Fibroblast of peridontal ligament (primary cell): ENCODE data around the gene KIAA1755.

Experiments
- DNase-seq: peaks from one replicate; pipeline ENCODE4 v3.0.0-alpha.2; 2010; ENCODE audit errors: extremely low read depth

Gene KIAA1755

DNA sequence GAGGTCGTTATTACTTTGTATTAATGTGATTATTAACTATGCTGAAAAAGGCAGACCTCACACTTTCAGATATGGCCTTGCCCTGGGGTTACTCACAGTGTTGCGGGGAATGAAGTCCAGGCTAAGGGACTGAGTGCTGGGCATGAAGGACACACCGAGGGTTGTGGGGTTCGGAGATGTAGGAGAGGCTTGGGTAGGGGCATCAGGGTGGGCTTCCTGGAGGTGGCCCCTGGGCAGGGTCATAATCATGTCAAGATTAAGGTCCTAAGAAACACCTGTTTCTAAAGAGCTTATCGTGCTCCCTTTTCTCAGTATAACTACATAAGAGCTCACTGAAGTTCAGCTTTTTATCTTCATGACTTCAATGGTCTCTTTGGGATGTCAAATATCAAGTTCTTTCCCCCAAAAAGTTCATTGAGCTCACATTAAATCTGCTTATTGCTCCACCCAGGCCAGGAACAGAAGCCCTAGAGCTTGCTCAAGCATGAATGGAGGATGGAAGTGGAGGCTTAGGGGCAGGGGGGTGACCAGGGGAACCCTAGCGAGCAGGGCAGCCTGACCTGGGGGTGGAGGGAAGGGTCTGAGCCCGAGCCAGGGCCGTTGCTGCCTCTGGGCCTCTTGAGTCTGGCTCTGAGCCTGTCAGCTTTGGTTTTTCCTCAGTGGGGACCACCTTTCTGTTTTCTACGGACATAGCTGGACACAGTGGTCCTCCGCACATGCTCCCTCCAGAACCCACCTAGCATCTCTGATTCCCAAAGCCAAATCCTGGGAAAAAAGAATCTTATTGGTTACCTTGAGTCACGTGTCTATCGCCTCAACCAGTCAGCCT is 58.2 kb downstream of the KIAA1755 start:
- no peak for DNase-seq

DNA sequence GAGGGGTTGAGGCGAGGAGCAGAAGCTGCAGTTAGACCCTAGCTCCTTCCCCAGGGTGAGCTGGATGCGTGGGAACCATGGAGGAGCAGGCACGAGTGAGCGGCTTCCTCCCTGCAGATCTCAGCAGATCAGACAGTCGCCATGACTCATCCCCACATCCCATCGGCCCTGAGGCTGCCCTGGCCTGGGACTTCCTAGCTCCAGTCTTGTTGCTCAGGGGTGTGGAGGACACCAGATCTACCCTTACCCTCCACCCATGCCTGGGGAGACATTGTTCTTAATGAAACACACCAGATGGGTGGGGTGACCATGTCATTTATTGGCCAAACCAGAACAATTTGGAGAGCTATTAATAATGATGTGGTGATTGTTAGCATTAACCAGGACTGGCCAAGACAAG is 59.2 kb downstream of the KIAA1755 start:
- peak; percentile 65 for DNase-seq

DNA sequence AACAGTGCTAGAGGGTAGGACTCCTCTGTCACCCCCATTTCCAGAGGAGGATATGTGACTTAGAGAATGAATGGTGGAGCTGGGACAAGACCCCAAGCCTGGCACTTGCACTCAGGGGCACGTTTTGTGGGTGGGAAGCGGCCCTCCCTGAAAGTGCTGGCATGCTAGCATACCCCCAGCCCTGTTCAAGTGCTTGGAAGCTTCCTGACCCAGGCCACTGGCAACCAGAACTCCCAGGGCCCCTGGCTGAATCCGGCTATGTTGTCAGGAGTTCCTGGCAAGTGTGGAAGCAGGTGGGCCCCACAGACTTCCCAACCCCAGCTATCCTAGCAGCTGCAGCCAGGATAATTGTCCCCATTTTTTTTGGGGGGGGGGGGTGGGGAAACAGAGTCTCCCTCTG is 59.9 kb downstream of the KIAA1755 start:
- no peak for DNase-seq

DNA sequence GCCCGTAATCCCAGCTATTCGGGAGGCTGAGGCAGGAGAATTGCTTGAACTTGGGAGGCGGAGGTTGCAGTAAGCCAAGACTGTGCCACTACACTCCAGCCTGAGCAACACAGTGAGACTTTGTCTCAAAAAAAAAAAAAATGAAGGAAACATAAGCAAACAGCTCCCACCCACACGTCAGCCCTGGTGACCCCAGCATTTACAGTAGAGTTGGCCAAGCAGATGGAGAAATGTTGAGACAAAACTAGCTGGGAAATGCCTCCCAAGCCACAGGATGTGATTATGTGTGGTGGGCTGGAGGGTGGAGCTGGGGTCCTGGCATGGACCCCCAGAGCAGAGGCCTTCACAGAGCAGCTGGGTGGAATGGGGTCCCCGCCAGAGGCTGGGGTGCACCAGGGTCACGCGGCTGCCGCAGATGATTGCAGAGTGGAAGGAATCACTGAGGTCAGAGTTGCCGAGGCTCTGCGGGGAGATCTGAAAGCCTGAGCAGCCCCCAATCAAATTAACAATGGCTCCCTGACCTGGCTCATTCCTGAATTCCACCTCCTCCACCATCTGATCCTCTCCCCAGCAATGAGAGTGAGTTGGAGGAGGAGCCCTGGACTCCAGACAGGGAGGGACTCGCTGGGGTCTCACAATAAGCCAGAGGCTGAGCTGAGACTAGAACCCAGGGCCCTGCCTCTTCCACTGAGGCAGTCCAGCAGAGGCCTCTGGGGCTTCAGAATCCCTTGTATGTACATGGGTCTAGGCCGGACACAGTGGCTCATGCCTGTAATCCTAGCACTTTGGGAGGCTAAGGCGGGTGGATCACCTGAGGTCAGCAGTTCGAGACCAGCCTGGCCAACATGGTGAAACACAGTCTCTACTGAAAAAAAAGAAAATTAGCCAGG is 60.8 kb downstream of the KIAA1755 start:
- peak; percentile 80 for DNase-seq

DNA sequence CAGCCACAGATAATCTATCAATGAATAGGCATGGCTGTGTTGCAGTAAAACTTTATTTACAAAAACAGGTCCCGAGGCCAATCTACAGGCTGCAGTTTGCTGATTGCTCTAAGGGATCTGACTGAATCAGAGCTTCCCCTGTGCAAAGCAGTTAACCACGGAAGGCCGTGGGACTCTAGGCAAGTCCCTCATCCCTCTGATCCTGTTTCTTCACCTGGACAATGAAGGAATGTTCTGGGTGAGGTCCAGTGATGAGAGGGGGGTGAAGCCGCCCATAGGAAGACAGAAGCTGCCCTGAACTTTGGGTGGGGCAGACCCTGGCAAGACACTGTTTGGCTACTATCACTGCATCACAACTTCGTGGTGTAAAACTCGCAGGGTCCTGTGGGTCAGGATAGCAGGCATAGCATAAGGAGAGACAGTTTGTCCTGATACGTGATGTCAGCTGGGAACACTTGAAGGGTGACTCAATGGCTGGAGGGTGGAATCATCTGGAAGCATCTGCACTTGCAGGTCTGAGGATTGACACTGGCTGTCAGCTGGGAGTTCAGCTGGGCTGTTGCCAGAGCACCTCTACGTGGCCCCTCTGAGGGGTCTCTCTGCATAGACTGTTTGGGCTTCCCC is 62.2 kb downstream of the KIAA1755 start:
- peak; percentile 53 for DNase-seq

DNA sequence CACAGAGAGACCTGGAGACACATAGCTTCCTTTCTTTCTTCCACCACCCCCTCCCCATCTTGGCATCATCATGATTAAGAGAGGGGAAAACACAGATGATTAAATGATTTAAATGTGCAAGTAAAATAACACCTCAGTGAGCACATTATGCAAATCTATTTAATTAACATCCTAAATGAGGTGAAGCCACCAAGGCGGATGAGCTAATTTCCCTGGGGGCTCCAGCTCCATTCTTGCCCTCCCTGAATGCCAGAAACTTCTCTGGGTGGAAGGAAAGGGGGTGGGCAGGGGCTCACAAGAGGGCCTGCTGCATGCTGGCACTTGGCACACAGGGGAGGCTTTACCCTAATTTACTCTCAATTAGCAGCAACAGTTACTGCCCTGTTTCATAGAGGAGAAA is 62.9 kb downstream of the KIAA1755 start:
- DNase-seq, result no peak

DNA sequence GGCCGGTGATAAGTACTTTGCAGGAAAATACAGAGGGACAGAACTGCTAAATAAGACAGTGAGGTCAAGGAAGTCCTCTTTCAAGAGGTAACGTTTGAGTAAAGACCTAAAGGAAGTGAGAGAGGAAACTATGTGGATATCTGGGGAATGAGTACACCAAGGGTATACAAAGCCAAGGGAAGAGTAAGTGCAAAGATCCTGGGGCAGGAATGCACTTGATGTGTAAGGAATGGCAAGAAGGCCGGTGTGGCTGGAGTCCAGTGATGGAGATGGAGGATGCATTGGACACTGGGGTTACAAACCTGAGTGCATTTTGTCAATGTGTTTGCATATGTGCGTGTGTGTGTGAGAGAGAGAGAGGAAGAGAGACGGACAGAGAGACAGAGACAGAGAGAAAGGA is 63.3 kb downstream of the KIAA1755 start:
- DNase-seq, result no peak

DNA sequence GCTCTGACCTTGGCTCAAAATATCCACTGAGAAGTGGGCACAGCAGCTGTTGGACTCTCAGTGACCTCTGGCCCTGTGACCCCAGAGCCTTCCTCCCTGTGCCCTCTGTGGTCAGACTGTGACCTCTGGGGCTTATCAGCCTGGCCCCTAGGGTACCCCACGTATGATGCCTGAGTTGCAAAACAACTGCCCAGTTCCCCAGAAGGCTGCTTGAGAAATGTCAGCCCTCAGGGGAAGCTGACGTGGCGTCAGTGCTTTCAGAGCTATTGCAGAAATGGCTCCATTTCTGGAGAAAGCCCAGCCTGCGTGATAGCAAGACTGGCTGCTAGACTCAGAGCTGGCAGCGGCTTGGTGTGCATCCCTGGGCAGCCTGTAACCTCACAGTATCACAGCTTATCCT is 63.9 kb downstream of the KIAA1755 start:
- peak; percentile 99 for DNase-seq

DNA sequence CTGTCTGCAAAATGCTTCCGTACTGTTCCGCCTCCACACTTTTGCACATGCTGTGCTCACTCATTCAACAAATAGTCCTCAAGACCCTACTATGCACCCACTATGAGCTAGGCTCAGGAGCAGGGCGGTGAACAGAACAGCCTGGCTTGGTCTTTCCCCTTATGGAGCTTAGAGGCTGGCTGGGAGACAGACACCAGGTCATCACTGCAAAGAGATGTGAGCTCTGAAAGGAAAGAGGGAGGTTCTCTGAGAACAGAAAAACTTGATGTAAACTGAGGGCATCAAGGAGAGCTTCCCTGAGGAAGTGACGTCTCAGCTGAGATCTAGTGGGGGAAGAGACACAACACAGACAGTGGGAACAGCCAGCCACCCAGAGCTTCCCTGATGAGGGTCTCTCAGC is 64.5 kb downstream of the KIAA1755 start:
- no peak for DNase-seq

DNA sequence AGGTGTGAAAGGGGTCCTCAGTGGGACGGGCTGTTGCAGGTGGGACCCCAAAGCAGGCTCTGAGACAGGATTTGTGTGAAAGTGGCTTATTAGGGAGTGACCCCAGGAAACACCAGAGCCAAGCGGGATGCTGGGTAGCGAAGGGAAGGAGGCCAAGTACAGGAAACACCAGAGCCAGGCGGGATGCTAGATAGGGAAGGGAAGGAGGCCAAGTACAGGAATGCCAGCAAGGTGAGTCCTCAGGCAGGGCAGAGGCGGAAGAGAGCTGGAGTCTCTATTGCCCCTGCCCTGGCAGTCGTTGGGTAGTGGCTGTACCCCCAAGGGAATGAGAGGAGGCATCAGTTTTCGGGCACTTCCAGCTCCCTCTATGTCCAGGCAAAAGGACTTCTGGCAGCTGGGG is 65.0 kb downstream of the KIAA1755 start:
- no peak for DNase-seq

DNA sequence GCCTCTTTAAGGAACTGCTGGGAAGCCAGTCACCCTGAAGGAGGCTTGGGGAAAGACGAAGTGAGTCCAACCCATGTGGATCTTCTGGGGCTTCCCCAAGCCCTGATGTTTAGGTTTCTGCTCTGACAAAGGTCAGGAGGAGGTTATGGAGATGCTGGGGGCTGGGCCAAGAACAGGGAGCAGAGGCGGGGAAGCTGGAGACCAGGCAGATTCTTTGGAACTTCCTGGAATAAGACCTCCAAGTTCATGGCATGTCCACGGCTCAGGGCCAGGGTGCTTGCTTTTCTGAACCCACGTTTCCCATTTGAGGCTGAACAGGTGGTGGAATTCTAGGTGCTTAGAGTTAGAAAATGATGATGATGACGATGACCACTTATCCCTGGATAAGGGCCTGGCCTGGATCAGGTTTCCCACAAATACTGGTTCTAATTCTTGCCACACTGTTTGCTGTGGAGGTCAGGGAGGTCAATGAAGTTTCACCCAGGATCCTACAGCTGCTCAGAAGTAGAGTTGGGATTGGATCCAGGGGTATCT is 65.5 kb downstream of the KIAA1755 start:
- no peak for DNase-seq

DNA sequence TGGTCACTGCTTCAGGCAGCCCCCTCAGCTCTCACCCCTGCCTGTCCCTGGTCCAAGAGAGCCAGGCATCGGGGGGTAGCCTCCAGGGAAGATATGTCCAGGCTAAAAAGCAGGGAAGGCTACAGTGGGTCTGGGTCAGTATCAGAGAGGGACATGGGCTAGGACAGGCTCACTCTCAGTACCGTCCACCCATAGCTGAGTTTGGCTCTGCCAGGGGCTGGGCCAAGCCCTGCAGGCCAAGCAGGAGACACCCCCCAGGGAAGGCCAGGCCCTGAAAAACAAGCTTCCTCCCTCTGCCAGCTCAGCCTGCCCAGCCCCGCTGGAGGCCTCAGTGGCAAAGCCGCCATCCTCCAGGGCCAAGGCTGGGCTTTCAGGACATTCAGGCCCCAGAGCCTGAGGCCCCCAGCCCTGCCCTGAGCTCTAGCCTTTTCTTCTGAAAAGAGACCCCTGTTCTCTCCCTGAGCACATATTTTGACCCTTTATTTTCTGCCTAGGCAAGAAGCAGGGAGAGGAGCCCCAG is 66.9 kb downstream of the KIAA1755 start:
- no peak for DNase-seq

DNA sequence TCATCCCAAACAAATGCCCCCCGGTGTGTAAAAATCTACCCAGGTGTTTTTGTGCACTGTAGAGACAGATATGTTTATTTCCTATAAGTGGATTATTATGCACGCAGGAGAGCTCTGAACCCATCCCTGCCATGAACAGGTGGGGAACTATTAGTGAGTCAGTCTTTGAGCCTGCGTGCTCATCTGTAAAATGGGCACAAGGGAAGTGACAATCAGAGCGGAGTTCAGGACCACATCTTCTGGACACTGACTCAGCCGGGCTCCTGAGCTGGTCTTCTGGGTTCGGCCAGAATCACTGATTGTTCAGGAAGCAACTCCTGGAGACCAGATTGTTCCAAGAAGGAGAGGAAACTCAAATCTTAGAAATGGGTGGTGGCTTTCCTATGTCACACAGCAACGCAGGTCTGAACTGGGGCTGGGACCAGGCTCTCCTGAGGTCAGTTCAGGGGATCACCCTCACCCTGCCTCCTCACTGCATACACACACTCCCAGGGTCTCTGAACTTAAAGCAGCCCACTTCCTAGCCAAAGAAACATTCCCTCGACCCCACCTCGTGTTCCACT is 68.1 kb downstream of the KIAA1755 start:
- DNase-seq, result no peak

DNA sequence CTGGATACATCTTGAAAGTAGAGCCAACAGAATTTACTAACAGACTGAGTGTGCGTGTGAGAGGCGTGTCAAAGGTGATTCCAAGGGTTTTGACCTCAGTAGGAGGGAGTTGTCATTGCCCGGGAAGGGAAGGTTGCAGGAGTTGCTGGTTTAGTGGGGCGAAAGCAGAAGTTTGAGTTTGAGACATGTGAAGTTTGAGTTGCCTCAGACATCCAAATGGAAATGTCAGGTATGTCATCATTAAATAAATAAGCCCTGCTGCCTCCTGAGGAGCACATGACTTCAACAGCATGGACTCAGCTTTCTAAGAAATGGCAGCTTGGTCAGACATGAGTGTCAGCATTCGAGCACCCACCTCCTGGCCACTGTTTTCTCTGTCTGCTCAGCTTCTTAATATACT is 68.9 kb downstream of the KIAA1755 start:
- no peak for DNase-seq

DNA sequence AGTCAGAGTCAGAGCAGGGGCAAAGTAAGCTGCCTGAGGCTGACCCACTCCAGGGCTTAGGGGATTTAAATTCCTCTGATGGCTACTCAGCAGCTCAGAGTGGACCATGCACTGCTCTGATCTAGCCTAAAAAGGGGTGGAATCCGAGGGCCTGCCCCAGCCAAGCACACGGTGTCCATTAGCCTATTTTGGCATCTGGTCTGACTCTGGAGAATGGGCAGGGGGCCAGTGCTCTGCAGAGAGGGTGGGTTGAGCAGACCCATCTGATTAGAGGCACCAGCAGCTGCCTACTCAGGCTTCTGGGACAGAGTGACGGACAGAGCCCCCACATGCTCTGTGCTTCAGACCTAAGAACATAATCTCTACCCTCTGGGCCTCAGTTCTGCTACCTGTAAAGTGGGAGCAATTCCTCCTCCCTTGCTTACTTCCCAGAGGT is 69.6 kb downstream of the KIAA1755 start:
- no peak for DNase-seq

DNA sequence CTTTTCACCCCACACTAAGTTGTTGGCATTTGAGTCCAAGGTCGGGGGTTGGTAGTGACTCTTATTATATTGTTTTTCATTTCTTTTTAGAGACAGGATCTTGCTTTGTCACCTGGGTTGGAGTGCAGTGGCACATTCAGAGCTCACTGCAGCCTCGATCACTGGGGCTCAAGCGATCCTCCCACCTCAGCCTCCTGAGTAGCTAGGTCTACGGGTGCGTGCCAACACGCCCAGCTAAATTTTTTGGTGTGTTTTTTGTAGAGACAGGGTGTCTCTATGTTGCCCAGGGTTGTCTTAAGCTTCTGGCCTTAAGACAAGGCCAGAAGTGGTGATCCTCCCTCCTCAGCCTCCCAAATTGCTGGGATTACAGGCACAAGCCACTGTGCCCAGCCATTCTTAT is 70.4 kb downstream of the KIAA1755 start:
- DNase-seq, result no peak

DNA sequence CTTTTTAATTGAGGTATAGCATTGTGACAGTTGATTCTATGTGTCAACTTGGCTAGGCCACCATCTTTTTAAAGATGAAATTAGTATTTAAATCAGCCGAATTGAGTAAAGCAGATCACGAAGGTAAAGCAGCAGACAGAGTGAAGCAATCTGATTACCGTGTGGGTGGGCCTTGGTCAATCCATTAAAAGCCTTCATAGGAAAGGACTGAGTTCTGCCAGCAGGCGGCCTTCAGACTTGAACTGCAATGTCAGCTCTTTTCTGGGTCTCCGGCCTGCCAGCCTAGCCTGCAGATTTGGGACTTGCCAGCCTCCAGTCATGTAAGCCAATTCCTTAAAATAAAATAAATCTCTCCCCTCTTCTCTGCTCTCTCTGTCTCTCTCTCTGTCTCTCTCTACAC is 73.0 kb downstream of the KIAA1755 start:
- no peak for DNase-seq

DNA sequence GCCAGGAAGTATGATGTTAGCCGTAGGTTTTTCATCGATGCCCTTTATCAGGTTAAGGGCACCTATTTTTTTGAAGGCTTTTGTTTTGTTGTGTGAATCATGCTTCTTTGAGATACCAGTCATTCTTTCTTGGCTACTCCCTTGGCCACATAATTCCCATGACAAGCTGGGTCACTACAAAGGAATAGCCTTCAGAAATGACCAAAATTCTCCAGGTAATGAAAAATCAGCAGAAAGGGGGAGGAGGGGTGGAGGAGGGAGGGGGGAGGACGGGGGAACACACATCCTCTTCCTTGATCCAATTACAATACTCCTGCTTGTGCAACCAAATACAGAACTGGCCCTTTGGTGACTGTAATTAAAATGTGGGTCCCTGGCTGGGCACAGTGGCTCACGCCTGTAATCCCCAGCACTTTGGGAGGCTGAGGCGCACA is 73.7 kb downstream of the KIAA1755 start:
- DNase-seq, result no peak

DNA sequence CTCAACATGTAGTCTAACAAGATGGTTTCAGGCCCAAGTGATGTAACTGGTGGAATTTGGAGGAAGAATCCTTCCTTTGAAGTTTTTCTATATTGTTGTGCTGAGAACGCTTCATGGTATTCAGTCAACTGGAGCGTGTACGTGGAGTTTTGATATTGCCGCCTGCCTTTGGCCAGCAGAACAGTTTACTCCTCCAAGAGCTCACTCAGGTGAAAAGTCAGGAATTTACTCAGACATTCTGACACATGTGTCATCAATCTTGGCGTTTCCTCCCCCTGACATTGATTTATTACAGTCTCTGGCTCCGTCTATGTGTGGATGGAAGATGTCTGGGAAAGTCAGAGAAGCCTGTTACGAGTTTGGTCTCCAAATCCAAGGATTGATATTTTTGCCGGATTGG is 76.4 kb downstream of the KIAA1755 start:
- no peak for DNase-seq

DNA sequence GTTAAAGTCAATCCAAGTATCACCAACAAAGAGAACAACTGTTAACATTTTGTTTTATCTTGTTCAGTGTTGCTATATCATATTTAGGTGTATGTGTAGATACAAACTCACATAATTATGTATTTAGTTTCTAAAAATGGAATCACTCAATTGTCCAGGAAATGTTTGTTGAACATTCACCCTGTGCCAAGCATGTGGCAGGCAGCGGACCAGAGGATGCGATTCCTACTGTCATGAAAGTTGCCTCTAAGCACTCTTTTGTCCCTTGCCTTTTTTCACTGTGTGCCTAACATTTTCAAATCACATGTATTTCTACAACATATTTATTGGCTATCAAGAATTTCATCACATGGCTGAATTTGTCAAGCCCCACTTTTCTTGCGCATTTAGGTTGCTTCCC is 78.6 kb downstream of the KIAA1755 start:
- no peak for DNase-seq

DNA sequence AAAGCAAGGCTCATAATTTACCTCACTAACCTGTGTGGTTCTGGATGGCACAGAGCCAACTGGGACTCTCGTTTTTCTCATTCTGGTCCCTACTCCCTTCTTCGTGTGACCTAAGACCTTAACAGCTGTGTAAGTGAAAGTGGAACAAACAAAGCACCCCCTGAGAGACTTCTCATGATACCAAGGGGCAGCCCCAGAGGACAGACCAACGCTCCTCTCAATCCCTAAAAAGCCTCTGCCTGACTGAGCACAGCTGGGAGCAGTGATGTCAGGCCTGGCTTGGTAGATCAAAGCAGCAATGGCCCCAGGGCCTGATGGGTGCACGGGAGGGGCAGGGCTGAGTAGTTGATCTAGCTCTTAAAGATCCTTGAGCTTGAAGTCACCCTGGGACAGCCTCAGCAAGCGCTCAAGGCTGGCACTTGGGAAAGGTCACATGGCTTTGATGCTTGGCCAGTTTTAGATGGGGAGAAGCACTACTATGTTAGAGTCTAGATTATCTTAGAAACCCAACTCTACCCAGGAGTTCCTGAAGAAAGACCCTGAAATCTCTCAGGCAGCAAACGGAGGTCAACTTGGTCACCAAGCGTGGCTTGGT is 79.2 kb downstream of the KIAA1755 start:
- DNase-seq, result no peak
